A673 (cell line): Measurements from ENCODE around the gene POFUT1. TPM values are rescaled to one million over a fixed set of nuclear protein-coding genes. Genes with fewer than 3 reads are reported as not detected.

Experiments used
- BruUV-seq: library from RNA; stranded (reverse); fragments of 400-500 nt; replicated peaks from 2 replicates; lab custom pipeline; 2021; lab: Mats Ljungman, UMichigan
- CTCF ChIA-PET: fragments of 300-600 bp; sonication (Branson Sonifier 250); formaldehyde crosslinking; loops from one replicate; lab custom pipeline; 2022; ENCODE audit warnings: antibody characterized with exemption; lab: Charles Lee
- POLR2A ChIA-PET: fragments of 300-600 bp; sonication (Branson Sonifier 250); formaldehyde crosslinking; loops from one replicate; lab custom pipeline; 2022; ENCODE audit warnings: antibody characterized with exemption; ENCODE audit not compliant: low non-redundant PET; lab: Charles Lee
- DNase-seq: peaks from one replicate; pipeline ENCODE4 v3.0.0-alpha.2; 2015; ENCODE audit warnings: low spot score
- H3K27ac ChIP-seq: fragments of 200-600 bp; sonication (generic); 2 replicates; pipeline ENCODE4 v1.5.1; 2016; ENCODE audit warnings: mixed run types, low read depth, mild to moderate bottlenecking, mixed read lengths, antibody characterized with exemption, low read length; ENCODE audit not compliant: poor library complexity, severe bottlenecking
- H3K27me3 ChIP-seq: fragments of 200-600 bp; sonication (generic); replicated peaks from 2 replicates; pipeline ENCODE4 v1.6.1; 2017; ENCODE audit warnings: mixed run types, low read depth, mild to moderate bottlenecking, mixed read lengths, antibody characterized with exemption, low read length; ENCODE audit not compliant: insufficient read depth, poor library complexity
- H3K36me3 ChIP-seq: fragments of 200-600 bp; sonication (generic); 2 replicates; pipeline ENCODE4 v1.6.1; 2016; ENCODE audit warnings: mixed run types, mild to moderate bottlenecking, mixed read lengths, antibody characterized with exemption, low read length; ENCODE audit not compliant: insufficient read depth, poor library complexity, severe bottlenecking
- H3K4me1 ChIP-seq: fragments of 200-600 bp; sonication (generic); 2 replicates; pipeline ENCODE4 v1.6.1; 2017; ENCODE audit warnings: mixed run types, mild to moderate bottlenecking, mixed read lengths, antibody characterized with exemption, low read length; ENCODE audit not compliant: insufficient read depth, poor library complexity, severe bottlenecking
- H3K4me3 ChIP-seq: fragments of 200-600 bp; sonication (generic); 2 replicates; pipeline ENCODE4 v1.5.1; 2016; ENCODE audit warnings: low read depth, mixed run types, mild to moderate bottlenecking, mixed read lengths, low read length; ENCODE audit not compliant: poor library complexity, severe bottlenecking
- H3K9me3 ChIP-seq: fragments of 200-600 bp; sonication (generic); 2 replicates; pipeline ENCODE4 v1.6.1; 2016; ENCODE audit warnings: mixed run types, low read depth, mild to moderate bottlenecking, mixed read lengths, antibody characterized with exemption, low read length; ENCODE audit not compliant: poor library complexity, severe bottlenecking
- EZH2 ChIP-seq: fragments of 200-600 bp; sonication (generic); IDR thresholded peaks from 2 replicates; pipeline ENCODE4 v1.6.1; 2017; ENCODE audit warnings: borderline replicate concordance, low read depth, mild to moderate bottlenecking, mixed read lengths, antibody characterized with exemption, low read length; ENCODE audit not compliant: poor library complexity, severe bottlenecking
- intact Hi-C: fragments of 100-400 bp; cut with micrococcal nuclease; formaldehyde crosslinking; loops from one replicate; pipeline ENCODE4 v1.10.0; 2022; ENCODE audit not compliant: unreplicated experiment
- total RNA-seq: library from RNA; stranded (reverse); gene quantifications from 2 replicates; pipeline ENCODE4 v1.2.3, GENCODE V29; 2021
- TF ChIP-seq, protein P1 (sequence below): fragments of 300-800, 200-600 bp; sonication (generic); conservative IDR thresholded peaks from 2 replicates; pipeline ENCODE4 v1.5.1; 2017; ENCODE audit warnings: low read depth, mild to moderate bottlenecking, antibody characterized with exemption, low read length, moderate library complexity, mixed read lengths

Gene POFUT1
- total RNA-seq, 1 experiment from 2014 or later: 55.9 TPM

DNA sequence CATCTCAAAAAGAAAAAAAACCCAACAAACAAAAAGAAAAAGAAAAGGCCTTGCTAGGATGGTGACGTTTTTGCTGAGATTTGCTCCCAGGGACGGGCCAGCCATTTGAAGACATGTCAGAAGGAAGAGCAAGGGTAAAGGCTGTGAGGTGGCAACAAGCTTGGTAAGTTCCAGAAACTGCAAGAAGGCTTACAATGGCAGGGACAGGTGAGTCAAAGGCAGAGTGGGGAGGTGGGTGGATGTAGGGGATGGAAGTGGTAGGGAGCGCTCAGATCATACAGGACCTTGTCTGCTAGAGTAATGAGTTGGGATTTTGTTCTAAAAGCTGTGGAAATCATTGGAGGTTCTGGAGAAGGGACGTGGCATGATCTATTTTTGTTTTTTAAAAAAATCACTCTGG is 74.0 kb downstream of the POFUT1 start:
- no peak overlapping the region for H3K27ac ChIP-seq
- no TSS peak for BruUV-seq
- peaks cover 11% of the 10 kb centered on the region for H3K4me1 ChIP-seq
- ChIA-PET POLR2A (no interaction called here), CTCF (no interaction called here)
- DNase-seq: no peak
- intact Hi-C loops: no loop called here
- no peaks in the 10 kb centered on the region for H3K9me3 ChIP-seq
- no peaks in the 10 kb centered on the region for H3K36me3 ChIP-seq
- no peak for TF ChIP-seq EZH2
- TF ChIP-seq, protein P1, sequence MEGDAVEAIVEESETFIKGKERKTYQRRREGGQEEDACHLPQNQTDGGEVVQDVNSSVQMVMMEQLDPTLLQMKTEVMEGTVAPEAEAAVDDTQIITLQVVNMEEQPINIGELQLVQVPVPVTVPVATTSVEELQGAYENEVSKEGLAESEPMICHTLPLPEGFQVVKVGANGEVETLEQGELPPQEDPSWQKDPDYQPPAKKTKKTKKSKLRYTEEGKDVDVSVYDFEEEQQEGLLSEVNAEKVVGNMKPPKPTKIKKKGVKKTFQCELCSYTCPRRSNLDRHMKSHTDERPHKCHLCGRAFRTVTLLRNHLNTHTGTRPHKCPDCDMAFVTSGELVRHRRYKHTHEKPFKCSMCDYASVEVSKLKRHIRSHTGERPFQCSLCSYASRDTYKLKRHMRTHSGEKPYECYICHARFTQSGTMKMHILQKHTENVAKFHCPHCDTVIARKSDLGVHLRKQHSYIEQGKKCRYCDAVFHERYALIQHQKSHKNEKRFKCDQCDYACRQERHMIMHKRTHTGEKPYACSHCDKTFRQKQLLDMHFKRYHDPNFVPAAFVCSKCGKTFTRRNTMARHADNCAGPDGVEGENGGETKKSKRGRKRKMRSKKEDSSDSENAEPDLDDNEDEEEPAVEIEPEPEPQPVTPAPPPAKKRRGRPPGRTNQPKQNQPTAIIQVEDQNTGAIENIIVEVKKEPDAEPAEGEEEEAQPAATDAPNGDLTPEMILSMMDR: no peak
- no peak overlapping the region for H3K4me3 ChIP-seq
- no peaks in the 10 kb centered on the region for H3K27me3 ChIP-seq

DNA sequence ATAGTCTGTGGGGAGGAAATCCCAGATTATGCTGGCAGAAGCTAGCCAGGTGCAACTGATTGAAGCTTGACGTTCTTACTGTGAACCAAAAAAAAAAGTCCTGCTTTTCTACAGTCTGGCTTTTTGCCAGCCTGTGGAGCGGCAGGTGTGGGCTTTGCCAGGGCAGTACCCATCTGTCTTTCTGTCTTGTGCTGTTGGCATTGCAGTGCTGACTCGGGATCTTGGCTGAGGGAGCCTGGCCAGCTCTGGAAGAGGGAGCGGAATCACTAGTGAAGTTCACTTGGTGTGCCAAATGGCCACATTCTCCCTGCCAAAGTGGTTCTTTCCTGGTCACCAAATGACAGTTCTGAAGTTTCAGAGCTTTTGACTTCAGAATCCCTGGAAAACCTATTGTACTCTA is 74.8 kb downstream of the POFUT1 start:
- H3K27me3 ChIP-seq: no peaks in the 10 kb centered on the region
- peaks cover 11% of the 10 kb centered on the region for H3K4me1 ChIP-seq
- H3K36me3 ChIP-seq: no peaks in the 10 kb centered on the region
- intact Hi-C loops: no loop called here
- DNase-seq: no peak
- BruUV-seq: no TSS peak
- no peak overlapping the region for H3K4me3 ChIP-seq
- ChIA-PET CTCF (no interaction called here), POLR2A (no interaction called here)
- H3K27ac ChIP-seq: no peak overlapping the region
- no peaks in the 10 kb centered on the region for H3K9me3 ChIP-seq
- TF ChIP-seq, protein P1: no peak
- no peak for TF ChIP-seq EZH2

DNA sequence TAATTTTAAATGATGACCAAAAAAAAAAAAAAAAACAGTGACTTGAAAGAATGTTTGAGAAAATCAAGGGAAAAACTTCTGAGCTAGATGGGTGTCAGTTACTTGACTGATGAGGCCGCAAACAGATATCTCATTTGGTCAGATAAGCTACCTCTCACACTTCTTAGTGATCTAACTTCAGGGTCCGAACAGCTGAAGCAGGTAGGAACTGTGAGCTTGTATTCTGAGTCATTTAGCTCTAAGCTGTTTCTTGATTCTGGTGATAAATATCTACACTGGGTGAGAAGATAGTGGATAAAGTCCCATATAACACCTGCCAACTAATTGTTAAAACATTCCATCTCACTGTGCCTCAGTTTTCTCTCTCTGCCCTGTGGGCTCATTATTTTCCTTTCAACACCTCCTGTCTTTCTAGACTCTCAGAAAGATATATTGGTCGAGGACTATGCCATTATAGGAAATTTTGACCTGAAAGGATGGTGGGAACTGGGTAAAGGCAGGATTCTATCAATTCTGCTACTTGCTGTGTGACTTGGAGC is 77.5 kb downstream of the POFUT1 start:
- H3K9me3 ChIP-seq: no peaks in the 10 kb centered on the region
- no peak for DNase-seq
- H3K27me3 ChIP-seq: no peaks in the 10 kb centered on the region
- H3K4me3 ChIP-seq: no peak overlapping the region
- peaks cover 8% of the 10 kb centered on the region for H3K4me1 ChIP-seq
- no TSS peak for BruUV-seq
- no peak overlapping the region for H3K27ac ChIP-seq
- TF ChIP-seq EZH2: no peak
- TF ChIP-seq, protein P1: no peak
- no peaks in the 10 kb centered on the region for H3K36me3 ChIP-seq
- POLR2A ChIA-PET: no interaction called here
- CTCF ChIA-PET: no interaction called here
- intact Hi-C loops: no loop called here
